K562 treated with DMSO at 1 percent for 12 hours (cell line): Measurements from ENCODE around the gene NPAS3. TPM values are rescaled to one million over a fixed set of nuclear protein-coding genes. Genes with fewer than 3 reads are reported as not detected.

Source experiments
- total RNA-seq: library from RNA; unstranded; fragments of 300-600 nt; gene quantifications from 2 replicates; pipeline ENCODE4 v1.2.3, GENCODE V29; 2022; ENCODE audit not compliant: insufficient read depth

Gene NPAS3
- total RNA-seq, result not detected in 2 replicates

DNA sequence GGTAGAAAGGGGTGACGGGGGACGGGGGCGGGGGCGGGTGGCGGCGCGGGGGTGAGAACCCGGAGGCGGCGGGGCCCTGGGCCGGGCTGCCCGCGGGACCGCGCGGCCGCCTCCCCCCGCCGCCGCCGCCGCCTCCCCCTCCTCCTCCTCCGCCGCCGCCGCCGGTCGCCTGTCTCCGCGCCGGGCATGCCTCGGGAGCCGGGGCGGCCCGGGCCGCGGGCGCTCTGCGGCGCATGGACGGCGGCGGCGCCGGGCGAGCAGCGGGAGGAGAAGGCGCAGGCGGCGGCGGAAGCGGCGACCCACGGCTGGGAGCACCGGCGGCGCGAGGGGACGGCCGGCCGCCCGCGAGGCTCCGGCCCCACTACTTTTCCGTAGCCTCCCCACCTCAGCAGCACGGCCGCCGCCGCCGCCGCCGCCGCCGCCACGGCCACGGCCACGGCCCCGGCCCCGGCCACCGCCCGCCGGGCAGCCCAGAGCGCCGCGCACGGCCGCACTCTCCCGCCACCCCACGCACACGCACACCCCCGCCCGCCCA is at the start of gene NPAS3:
TSS of gene NPAS3 (plus strand) at position 161 of the 535 bp plus-strand sequence.

